Activated CD4-positive, alpha-beta T cell treated with anti-CD3 and anti-CD28 coated beads, Interleukin-2, amount 50 U/mL, for 48 hours (primary cell): ENCODE results near the gene UGGT1.

Experiments used
- DNase-seq, 2 experiments: peaks; one replicate each; pipeline ENCODE4 v3.0.0-alpha.2; 2020

Gene UGGT1

DNA sequence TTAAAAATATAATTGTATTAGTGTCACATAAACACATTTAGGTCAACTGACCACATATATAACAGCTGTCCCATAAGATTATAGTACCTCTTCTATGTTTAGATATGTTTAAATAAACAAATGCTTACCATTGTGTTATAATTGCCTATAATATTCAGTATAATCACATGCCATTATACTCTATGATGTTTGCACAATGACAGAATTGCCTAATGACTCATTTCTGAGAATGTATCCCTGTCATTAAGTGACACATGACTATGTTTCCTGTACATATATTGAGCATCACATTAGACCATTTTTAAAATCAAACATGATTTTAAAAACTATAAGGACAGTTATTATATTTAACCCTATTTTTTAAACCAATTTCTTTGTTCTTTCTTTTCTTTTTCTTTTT lies 137.9 kb downstream of the UGGT1 start:
- no peak for DNase-seq

DNA sequence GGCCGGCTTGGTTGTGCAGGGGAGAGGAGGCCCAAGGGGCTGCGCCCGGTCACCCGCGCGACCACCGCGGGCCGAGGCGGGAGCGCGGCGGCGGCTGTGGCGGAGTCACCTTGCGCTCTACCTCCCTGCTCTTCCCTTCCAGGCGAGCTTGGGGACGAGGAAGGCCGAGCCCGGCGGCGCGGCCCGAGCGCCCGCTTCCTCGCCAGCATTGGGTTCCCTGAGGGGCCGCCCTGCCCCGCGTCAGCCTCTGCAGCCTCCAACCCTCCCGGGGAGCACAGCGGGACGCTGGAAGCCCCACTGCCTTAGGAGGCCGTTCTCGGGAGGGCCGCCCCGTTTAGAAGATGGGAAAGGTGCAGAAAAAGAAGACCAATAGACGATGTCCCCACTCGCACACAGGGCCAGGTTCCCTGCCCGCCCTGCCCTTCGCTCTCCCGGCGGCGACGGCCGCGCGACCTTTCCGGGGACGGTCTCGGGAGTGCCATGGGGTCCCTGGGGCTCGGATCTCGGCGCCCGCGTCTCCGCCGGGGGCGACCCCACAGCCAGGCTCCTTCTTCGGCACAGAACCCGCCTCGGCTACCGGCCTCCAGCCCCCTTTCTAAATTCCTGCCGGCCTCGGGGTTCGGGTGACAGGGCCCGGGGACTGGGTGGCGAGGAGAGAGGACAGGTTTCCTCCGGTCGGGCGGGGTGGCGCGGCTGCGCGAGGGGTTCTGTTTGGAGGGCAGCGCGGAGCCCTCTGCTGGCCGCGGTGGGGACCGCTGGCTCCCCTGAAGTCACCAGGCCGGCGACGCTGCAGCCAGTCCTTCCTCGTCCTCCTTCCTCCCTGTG lies 142.2 kb downstream of the UGGT1 start:
- peak; percentile 89 to 91 for DNase-seq

DNA sequence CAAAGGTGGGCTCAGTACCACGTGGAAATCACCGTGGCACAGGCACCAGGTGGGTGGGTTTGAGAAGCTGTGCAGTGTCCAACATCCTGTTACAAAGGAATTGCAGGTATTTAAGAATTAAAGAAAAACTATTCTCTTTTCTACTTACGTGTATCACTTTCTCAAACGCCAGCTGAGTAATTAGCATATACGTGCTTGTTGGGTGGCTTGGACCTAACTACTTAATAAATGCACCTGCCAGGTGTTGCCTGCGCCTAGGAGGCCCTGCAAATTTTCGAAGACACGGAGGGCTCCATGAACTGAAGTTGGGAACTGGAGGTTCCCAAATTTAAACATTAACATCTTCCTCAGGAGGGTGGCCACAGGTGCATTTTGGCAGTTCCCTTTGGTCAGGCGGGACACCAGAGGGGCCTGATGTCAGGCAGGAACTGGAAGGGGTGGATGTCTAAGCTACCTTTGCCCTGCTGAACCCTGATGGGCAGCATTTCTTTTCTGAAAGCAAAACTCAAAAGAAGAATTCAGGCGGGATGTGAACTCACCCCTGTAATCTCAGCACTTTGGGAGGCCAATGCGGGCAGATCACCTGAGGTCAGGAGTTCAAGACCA lies 142.9 kb downstream of the UGGT1 start:
- DNase-seq = no peak

DNA sequence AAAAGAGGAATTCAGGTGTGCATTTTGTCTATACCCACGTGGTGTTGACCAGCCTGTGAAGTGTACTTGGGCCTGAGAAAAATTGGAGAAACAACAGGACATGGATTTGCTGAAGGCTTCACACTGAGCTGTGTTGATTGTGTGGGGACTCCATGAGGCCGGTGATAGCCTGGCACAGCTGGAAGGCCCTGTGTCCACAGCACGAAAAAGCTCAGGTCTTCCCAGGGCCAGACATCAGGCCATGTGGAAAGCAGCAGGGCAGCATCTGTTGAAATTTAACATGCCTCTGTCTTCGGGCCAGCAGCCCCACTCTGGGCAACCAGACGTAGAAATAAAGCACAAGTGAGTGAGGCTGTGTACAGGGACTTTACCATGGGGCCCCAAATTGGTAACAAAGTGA lies 143.6 kb downstream of the UGGT1 start:
- no peak for DNase-seq

DNA sequence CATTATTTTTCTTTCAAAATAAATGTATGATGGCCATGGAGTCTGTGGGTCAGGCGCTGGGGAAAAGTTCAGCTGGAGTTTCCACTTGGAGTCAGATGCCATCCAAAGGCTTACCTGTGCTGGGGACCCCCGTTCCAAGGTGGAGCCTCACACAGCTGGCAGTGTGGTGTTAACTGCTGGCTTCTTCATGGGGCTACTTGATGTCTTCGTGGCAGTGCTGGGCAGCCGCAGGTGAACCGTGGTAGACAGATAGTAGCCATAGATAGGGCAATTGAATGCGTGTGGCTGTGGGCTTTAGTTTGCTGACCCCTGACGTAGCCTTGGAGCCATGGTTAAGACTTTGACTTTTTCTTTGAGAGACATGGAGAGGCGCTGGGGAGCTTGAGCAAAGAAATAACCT lies 144.6 kb downstream of the UGGT1 start:
- DNase-seq = no peak

DNA sequence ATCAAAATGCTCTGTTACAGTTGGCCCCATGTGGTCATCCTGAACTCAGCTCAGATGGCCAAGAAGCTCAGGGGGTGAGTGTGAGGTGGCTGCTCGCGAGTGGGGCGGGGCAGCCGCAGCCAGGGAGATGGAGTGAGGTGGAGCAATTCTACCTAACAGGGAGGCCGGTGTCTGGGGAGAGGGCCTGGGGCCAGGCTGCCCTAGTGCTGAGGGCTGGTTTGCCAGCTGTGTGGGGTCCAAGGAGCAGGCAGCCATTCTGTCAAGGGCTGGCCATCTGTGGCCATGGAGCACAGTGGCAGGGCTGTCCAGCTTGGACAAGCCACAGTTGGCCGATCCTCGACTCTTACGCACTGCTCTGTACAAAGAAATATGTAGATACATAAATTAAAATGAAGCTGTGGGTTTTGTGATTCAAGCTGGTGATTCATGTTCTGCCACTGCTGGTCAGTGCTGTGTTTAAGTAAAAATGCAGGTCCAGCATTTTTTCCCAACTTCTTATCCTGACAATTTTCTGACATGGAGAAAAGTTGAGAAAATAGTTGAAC lies 145.6 kb downstream of the UGGT1 start:
- DNase-seq = no peak

DNA sequence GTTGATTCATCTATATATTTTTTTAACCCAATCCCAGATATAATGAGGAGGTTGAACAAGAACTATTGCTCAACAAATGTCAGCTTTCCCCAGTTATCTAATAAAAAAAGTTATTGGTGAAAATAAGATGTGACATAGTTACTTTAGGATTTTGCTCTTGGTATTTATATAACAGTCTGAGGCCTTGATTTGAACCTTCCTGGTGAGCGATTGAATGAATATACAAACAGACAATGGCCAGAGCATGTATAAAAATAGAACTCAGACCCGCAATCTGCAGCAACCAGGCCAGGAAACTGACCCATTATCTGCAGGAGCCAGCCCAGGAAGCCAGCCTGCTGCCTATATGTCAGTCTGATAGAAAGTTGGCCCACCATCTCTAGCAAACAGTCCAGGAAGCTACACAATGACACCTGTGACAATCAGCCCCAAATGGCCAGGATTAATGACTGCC lies 146.1 kb downstream of the UGGT1 start:
- no peak for DNase-seq

DNA sequence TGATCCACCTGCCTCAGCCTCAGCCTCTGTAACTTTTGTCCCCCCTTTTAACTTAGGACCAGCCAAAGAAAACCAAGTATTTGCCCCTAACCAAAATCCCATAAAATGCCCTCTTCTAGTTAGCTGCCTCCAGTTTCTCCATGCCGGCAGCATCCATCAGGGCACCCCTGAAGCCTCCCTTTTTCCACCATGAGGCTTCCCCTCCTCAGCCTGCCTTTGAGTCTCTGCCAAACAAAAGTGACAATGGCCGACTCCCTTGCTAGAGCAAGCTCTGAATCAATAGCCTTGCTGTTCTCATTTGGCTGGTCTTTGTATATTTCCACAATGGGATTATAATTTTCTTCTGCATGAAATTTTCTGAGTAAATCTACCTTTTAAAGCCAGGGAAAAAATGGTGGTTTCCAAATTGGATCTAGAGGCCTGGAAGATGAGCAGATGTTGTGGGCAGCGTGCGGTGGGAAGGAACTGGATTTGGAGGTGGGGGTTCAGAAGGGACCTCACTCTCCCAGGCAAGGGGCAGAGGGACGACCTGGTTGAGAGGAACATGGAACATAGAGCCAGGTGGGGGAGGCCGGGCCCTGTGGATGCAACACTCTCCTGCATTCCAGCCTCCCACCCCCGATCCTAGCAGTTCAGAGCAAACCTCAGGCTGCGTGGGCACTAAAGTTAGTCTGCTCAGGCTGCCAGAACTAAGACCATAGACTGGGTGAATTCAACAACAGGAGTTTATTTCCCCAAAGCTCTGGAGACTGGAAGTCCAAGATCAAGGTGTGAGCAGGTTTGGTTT lies 147.1 kb downstream of the UGGT1 start:
- DNase-seq = no peak

DNA sequence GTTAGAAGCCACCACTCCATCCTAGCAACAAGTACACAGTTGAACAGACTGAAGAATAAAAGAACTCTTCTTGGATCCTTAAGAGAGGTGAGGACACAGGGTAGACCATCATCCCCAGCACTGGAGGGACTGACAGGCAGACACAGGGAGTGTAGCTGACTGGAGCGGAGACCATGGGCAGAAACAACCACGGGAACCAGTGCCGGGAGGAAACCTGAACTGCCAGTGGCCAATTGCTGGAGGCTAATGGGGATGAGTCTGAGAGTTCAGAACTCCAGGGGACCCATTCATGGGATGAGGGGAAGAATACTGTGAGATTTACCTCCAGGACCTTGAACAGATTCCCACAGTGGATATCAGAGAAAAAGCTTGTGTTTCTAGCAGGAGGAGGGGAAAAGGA lies 150.9 kb downstream of the UGGT1 start:
- no peak for DNase-seq
